Smooth muscle cell (in vitro differentiated cells): ENCODE data around the gene TNIP1. TPM values are rescaled to one million over a fixed set of nuclear protein-coding genes. Genes with fewer than 3 reads are reported as not detected.

Experiments
- DNase-seq: peaks from one replicate; lab custom pipeline; 2025; ENCODE audit not compliant: unreplicated experiment; lab: John Stamatoyannopoulos, UW
- H2AFZ ChIP-seq: fragments of 200-600 bp; sonication (generic); 2 replicates; pipeline ENCODE4 v1.6.0; 2016; ENCODE audit warnings: antibody characterized with exemption, low read depth, mild to moderate bottlenecking
- H3F3A ChIP-seq: fragments of 200-600 bp; sonication (generic); 2 replicates; pipeline ENCODE4 v1.6.0; 2017; ENCODE audit warnings: antibody characterized with exemption, low read depth
- H3K27ac ChIP-seq: fragments of 200-600 bp; sonication (generic); 2 replicates; pipeline ENCODE4 v1.5.1; 2016; ENCODE audit warnings: low read depth, mild to moderate bottlenecking
- H3K27me3 ChIP-seq: fragments of 200-600 bp; sonication (generic); 2 replicates; pipeline ENCODE4 v1.6.1; 2016; ENCODE audit warnings: low read depth, mild to moderate bottlenecking
- H3K36me3 ChIP-seq: fragments of 200-600 bp; sonication (generic); 2 replicates; pipeline ENCODE4 v1.5.1; 2016; ENCODE audit warnings: low read depth
- H3K4me1 ChIP-seq: fragments of 200-600 bp; sonication (generic); 2 replicates; pipeline ENCODE4 v1.5.1; 2016; ENCODE audit warnings: low read depth
- H3K4me2 ChIP-seq: fragments of 200-600 bp; sonication (generic); 2 replicates; pipeline ENCODE4 v1.6.0; 2016; ENCODE audit warnings: mild to moderate bottlenecking
- H3K4me3 ChIP-seq: fragments of 200-600 bp; sonication (generic); 2 replicates; pipeline ENCODE4 v1.5.1; 2016; ENCODE audit warnings: mild to moderate bottlenecking
- H3K79me2 ChIP-seq: fragments of 200-600 bp; sonication (generic); 2 replicates; pipeline ENCODE4 v1.6.0; 2016; ENCODE audit warnings: low read depth, mild to moderate bottlenecking
- H3K9ac ChIP-seq: fragments of 200-600 bp; sonication (generic); 2 replicates; pipeline ENCODE4 v1.6.0; 2016; ENCODE audit warnings: low read depth
- H3K9me3 ChIP-seq: fragments of 200-600 bp; sonication (generic); replicated peaks from 2 replicates; pipeline ENCODE4 v1.5.1; 2016; ENCODE audit warnings: low read depth
- H4K20me1 ChIP-seq: fragments of 200-600 bp; sonication (generic); 2 replicates; pipeline ENCODE4 v1.6.0; 2016; ENCODE audit warnings: low read depth
- CTCF ChIP-seq: fragments of 200-600 bp; sonication (generic); IDR thresholded peaks from 2 replicates; pipeline ENCODE4 v1.5.1; 2017; ENCODE audit warnings: borderline replicate concordance, mild to moderate bottlenecking, antibody characterized with exemption; ENCODE audit not compliant: insufficient read depth, poor library complexity, severe bottlenecking
- WGBS: methylation state at CpG from one replicate; pipeline ENCODE4 v1.1.7; 2016; ENCODE audit warnings: low lambda C conversion rate; 5-methylcytosine and 5-hydroxymethylcytosine counted together
- polyA plus RNA-seq: library from polyadenylated mRNA; unstranded; fragments of >200 nt; fragmentation: Nextera tagmentation; extraction: Ambion mirVana; gene quantifications from 2 replicates; pipeline ENCODE4 v1.2.1, GENCODE V29; 2016
- total RNA-seq: library from RNA; depleted of rRNA; stranded (reverse); fragments of >200 nt; gene quantifications from 2 replicates; pipeline ENCODE4 v1.2.3, GENCODE V29; 2014

Gene TNIP1
- total and polyA plus RNA-seq, 2 experiments from 2014 or later = 51.4 to 73.7 TPM

DNA sequence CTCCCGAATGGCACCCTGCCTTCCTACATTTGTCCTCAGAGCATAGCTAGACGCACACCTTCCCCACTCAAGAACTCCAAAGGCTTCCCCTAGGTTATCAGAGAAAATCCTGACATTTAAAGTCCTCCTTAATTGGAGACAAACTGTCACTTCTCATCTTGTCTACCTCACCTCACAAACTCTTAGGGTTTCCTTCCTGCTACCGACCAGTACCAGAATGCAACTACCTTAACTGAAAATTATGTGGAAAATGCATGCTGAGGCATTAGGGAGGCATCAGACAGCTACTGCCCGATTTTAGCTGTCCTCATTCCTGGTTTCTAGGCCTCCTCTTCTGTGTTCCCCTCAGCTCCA is 17.9 kb upstream of the TNIP1 start:
- no peaks in the 10 kb centered on the region for H4K20me1 ChIP-seq
- H3K9ac ChIP-seq = no peak overlapping the region
- no peak overlapping the region for H3K4me2 ChIP-seq
- no peaks in the 10 kb centered on the region for H3K79me2 ChIP-seq
- H3K36me3 ChIP-seq = no peaks in the 10 kb centered on the region
- peaks cover 11% of the 10 kb centered on the region for H3F3A ChIP-seq
- no peak for TF ChIP-seq CTCF
- 91% methylated on average over 4 of the region's 4 CpGs for WGBS
- no peaks in the 10 kb centered on the region for H3K4me1 ChIP-seq
- H3K27ac ChIP-seq = peak overlapping the region; percentile 11
- no peak overlapping the region for H2AFZ ChIP-seq
- H3K4me3 ChIP-seq = no peak overlapping the region
- no peaks in the 10 kb centered on the region for H3K27me3 ChIP-seq
- DNase-seq = no peak
- no peaks in the 10 kb centered on the region for H3K9me3 ChIP-seq

GRCh38 chr5:151097820-151098767 is 17.3 kb upstream of the TNIP1 start:
- Histone ChIP-seq H3K4me1 (no peaks in the 10 kb centered on the region), H3K79me2 (no peaks in the 10 kb centered on the region), H3K27ac (peak overlapping the region; percentile 11), H3K9ac (no peak overlapping the region), H3K4me2 (no peak overlapping the region), H3K9me3 (no peaks in the 10 kb centered on the region), H4K20me1 (no peaks in the 10 kb centered on the region), H3K4me3 (no peak overlapping the region), H3F3A (peaks cover 16% of the 10 kb centered on the region), H2AFZ (no peak overlapping the region), H3K36me3 (no peaks in the 10 kb centered on the region), H3K27me3 (no peaks in the 10 kb centered on the region)
- WGBS = 94% methylated on average over 16 of the region's 16 CpGs
- DNase-seq = no peak
- TF ChIP-seq CTCF = no peak

GRCh38 chr5:151097061-151097460 is 16.2 kb upstream of the TNIP1 start:
- Histone ChIP-seq H3K27ac (peak overlapping the region; percentile 38), H3K4me1 (no peaks in the 10 kb centered on the region)
- 95% methylated on average over 6 of the region's 6 CpGs for WGBS

More at GRCh38 chr5:151097061-151097460, 16.2 kb upstream of the TNIP1 start:
- Histone ChIP-seq H4K20me1 (no peaks in the 10 kb centered on the region), H3K36me3 (no peaks in the 10 kb centered on the region), H3K9me3 (no peaks in the 10 kb centered on the region), H3K79me2 (no peaks in the 10 kb centered on the region), H3K4me2 (no peak overlapping the region), H3K4me3 (no peak overlapping the region), H3F3A (peaks cover 19% of the 10 kb centered on the region), H3K27me3 (no peaks in the 10 kb centered on the region), H3K9ac (no peak overlapping the region), H2AFZ (no peak overlapping the region)
- DNase-seq = no peak
- TF ChIP-seq CTCF = no peak
